Measurements from ENCODE around the gene EGFL7. TPM values are rescaled to one million over a fixed set of nuclear protein-coding genes. Genes with fewer than 3 reads are reported as not detected.

EGFL7 gene
- total and polyA plus RNA-seq, 4 donors: 32.1 to 39.7 (median 36.5) TPM

DNA sequence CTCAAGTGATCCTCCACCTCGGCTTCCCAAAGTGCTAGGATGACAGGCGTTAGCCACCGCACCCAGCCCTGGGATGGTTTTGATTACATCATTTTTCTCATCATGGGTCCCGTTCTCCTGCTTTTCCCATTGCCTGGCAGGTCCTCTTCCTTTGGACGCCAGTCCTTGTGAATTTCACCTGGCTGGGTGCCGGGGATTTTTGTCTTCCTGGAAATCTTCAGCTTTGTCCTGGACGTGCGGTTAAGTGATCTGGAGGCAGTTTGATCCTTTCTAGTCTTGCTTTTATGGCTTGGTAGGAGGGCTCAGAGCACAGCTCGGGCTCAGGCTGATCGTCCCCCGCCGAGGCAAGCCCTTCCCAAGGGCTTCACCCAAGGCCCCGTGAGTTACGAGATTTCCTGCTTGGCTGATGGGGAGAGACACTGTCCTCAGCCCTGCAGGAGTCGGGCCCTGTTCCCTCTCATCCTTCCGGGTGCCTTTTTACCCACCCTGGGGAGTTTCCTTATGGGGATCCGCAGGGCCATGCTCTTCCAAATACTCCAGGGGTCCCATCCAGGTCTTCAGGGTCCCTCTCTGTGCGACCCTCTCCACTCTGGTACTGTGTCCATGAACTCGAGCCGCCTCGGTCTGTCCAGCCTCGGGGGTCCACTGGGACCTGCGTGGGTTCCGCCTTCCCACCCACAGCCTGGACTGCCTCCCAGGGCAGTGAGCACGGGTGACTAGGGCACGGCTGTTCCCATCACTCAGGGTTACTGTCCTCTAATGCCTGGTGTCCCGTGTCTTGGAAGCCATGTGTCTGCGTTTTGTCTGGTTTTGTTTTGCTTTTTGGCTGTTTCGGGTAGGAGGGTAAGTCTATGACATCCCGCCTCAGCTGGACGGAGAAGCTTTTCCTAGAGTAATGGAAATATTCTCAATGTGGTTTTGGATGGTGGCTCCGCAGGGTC lies 22.3 kb upstream of the EGFL7 start:
- peak; percentile 79 for TF ChIP-seq NR2F2 (IDR thresholded peaks at IDR 0.05)
- no peak for TF ChIP-seq SP1 (IDR thresholded peaks at IDR 0.05)
- TF ChIP-seq RXRA (IDR thresholded peaks at IDR 0.05): peak; percentile 39 to 50
- no peak for TF ChIP-seq HNF4G (IDR thresholded peaks at IDR 0.05)
- no peak for TF ChIP-seq FOXA1 (IDR thresholded peaks at IDR 0.05)
- peaks cover 8 to 27% (median 15%) of the 10 kb centered on the region in 4 donors for H3K4me1 ChIP-seq (ENCODE audit: control insufficient read depth in 4 of 4, insufficient read depth in 4 of 4, low read length in 3 of 4)
- no peak overlapping the region for H3K9ac ChIP-seq (ENCODE audit: low read depth in 1 of 2, low read length in 2 of 2)
- no peaks in the 10 kb centered on the region for H3K9me3 ChIP-seq (ENCODE audit: control insufficient read depth in 4 of 4, low read length in 3 of 4)
- DNase-seq (ENCODE audit: low spot score): no peak
- H3K36me3 ChIP-seq (ENCODE audit: control insufficient read depth in 4 of 4, insufficient read depth in 3 of 4, low read depth in 1 of 4, low read length in 3 of 4): no peaks in the 10 kb centered on the region
- no peaks in the 10 kb centered on the region for H3K27me3 ChIP-seq (ENCODE audit: control insufficient read depth in 4 of 4, insufficient read depth in 4 of 4, low read length in 3 of 4)
- H3K27ac ChIP-seq (ENCODE audit: low read depth in 1 of 2, low read length in 2 of 2): peak overlapping the region; percentile 67
- no peak overlapping the region for H3K4me3 ChIP-seq (ENCODE audit: low read depth in 1 of 3, low read length in 3 of 3)
- WGBS: 71% methylated on average over 32 of the region's 32 CpGs

- Histone ChIP-seq H3K27me3 (ENCODE audit: control insufficient read depth in 4 of 4, insufficient read depth in 4 of 4, low read length in 3 of 4) (no peaks in the 10 kb centered on the region), H3K4me1 (ENCODE audit: control insufficient read depth in 4 of 4, insufficient read depth in 4 of 4, low read length in 3 of 4) (peaks cover 6 to 23% (median 16%) of the 10 kb centered on the region in 4 donors), H3K36me3 (ENCODE audit: control insufficient read depth in 4 of 4, insufficient read depth in 3 of 4, low read depth in 1 of 4, low read length in 3 of 4) (no peaks in the 10 kb centered on the region), H3K4me3 (ENCODE audit: low read depth in 1 of 3, low read length in 3 of 3) (no peak overlapping the region), H3K27ac (ENCODE audit: low read depth in 1 of 2, low read length in 2 of 2) (no peak overlapping the region), H3K9me3 (ENCODE audit: control insufficient read depth in 4 of 4, low read length in 3 of 4) (no peaks in the 10 kb centered on the region), H3K9ac (ENCODE audit: low read depth in 1 of 2, low read length in 2 of 2) (no peak overlapping the region)
- no peak for DNase-seq (ENCODE audit: low spot score)
- 65% methylated on average over 7 of the region's 7 CpGs for WGBS
- no peak for TF ChIP-seq HNF4G (IDR thresholded peaks at IDR 0.05)
- TF ChIP-seq MAX (IDR thresholded peaks at IDR 0.05): no peak
- TF ChIP-seq NR2F2 (IDR thresholded peaks at IDR 0.05): peak; percentile 62
- TF ChIP-seq, protein P1, sequence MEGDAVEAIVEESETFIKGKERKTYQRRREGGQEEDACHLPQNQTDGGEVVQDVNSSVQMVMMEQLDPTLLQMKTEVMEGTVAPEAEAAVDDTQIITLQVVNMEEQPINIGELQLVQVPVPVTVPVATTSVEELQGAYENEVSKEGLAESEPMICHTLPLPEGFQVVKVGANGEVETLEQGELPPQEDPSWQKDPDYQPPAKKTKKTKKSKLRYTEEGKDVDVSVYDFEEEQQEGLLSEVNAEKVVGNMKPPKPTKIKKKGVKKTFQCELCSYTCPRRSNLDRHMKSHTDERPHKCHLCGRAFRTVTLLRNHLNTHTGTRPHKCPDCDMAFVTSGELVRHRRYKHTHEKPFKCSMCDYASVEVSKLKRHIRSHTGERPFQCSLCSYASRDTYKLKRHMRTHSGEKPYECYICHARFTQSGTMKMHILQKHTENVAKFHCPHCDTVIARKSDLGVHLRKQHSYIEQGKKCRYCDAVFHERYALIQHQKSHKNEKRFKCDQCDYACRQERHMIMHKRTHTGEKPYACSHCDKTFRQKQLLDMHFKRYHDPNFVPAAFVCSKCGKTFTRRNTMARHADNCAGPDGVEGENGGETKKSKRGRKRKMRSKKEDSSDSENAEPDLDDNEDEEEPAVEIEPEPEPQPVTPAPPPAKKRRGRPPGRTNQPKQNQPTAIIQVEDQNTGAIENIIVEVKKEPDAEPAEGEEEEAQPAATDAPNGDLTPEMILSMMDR (IDR thresholded peaks at IDR 0.05; ENCODE audit: low read depth, low read length, missing input control): no peak
Measured at GRCh38 chr9:136642439-136642921, 20.2 kb upstream of the EGFL7 start.

DNA sequence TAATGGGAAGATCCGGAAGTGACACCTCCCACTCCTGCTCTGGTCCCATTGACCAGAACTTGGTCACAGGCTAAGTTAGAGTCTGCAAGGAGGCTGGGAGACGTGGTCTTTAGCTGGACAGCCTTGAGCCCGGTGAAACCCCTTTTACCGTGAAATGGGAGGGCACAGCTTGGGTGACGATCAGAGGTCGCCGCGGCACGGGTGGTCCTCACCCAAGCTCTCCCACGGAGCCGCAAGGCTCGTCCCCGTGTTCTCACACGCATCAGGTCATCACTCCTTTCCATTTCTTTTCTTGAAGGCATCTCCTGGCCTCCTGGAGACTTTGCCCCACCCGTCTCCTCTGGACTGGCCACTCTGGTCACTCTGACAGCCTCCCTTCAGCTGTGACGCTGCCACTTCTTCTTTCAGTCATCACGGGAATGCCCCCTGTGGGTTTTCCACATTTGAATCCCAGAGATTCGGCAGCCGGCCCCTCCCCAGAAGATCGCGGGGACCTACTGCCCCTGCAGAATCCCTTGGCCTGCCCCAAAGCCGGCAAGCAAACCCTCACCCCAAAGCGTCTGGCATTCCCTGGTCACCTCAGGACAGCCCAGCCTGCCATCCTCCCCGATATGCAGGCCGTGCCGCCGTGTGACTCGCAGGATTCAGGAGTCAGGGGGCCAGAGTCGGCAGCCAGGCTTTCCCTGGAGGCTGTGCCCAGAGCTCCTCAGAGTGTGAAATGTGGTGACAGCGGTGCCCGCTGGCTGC lies 18.9 kb upstream of the EGFL7 start:
- DNase-seq (ENCODE audit: low spot score): peak; percentile 30
- 63% methylated on average over 31 of the region's 31 CpGs for WGBS
- Histone ChIP-seq H3K4me3 (ENCODE audit: low read depth in 1 of 3, low read length in 3 of 3) (peak overlapping the region in 1 of 3 donors; percentile 29), H3K27me3 (ENCODE audit: control insufficient read depth in 4 of 4, insufficient read depth in 4 of 4, low read length in 3 of 4) (no peaks in the 10 kb centered on the region), H3K4me1 (ENCODE audit: control insufficient read depth in 4 of 4, insufficient read depth in 4 of 4, low read length in 3 of 4) (peaks cover 0 to 15% (median 11%) of the 10 kb centered on the region in 4 donors), H3K9ac (ENCODE audit: low read depth in 1 of 2, low read length in 2 of 2) (peak overlapping the region in 1 of 2 donors; percentile 20), H3K9me3 (ENCODE audit: control insufficient read depth in 4 of 4, low read length in 3 of 4) (no peaks in the 10 kb centered on the region), H3K27ac (ENCODE audit: low read depth in 1 of 2, low read length in 2 of 2) (peak overlapping the region; percentile 52 to 65), H3K36me3 (ENCODE audit: control insufficient read depth in 4 of 4, insufficient read depth in 3 of 4, low read depth in 1 of 4, low read length in 3 of 4) (no peaks in the 10 kb centered on the region)
- no peak for TF ChIP-seq JUND (IDR thresholded peaks at IDR 0.05)
- TF ChIP-seq RXRA (IDR thresholded peaks at IDR 0.05): no peak
- no peak for TF ChIP-seq HNF4G (IDR thresholded peaks at IDR 0.05)
- TF ChIP-seq TAF1 (conservative IDR thresholded peaks at IDR 0.05): no peak
- no peak for TF ChIP-seq NR2F2 (IDR thresholded peaks at IDR 0.05)
- TF ChIP-seq, protein P2, sequence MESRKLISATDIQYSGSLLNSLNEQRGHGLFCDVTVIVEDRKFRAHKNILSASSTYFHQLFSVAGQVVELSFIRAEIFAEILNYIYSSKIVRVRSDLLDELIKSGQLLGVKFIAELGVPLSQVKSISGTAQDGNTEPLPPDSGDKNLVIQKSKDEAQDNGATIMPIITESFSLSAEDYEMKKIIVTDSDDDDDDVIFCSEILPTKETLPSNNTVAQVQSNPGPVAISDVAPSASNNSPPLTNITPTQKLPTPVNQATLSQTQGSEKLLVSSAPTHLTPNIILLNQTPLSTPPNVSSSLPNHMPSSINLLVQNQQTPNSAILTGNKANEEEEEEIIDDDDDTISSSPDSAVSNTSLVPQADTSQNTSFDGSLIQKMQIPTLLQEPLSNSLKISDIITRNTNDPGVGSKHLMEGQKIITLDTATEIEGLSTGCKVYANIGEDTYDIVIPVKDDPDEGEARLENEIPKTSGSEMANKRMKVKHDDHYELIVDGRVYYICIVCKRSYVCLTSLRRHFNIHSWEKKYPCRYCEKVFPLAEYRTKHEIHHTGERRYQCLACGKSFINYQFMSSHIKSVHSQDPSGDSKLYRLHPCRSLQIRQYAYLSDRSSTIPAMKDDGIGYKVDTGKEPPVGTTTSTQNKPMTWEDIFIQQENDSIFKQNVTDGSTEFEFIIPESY (IDR thresholded peaks at IDR 0.05): no peak
- TF ChIP-seq REST (IDR thresholded peaks at IDR 0.05): no peak
- TF ChIP-seq HNF4A (conservative IDR thresholded peaks at IDR 0.05): no peak
- TF ChIP-seq RAD21 (IDR thresholded peaks at IDR 0.05): no peak
- TF ChIP-seq ATF3 (IDR thresholded peaks at IDR 0.05): no peak
- no peak for TF ChIP-seq EGR1 (IDR thresholded peaks at IDR 0.05; ENCODE audit: low read depth in 2 of 2)
- TF ChIP-seq FOXA1 (IDR thresholded peaks at IDR 0.05): no peak
- TF ChIP-seq GABPA (IDR thresholded peaks at IDR 0.05 in 1 of 2, conservative IDR thresholded peaks at IDR 0.05 in 1 of 2): no peak
- TF ChIP-seq MAX (IDR thresholded peaks at IDR 0.05): no peak
